Parathyroid adenoma (tissue), 2 donors: Measurements from ENCODE around the gene C2CD2L.
A peak's percentile ranks its signal among the peaks of the same experiment; 100 is the strongest.

Source experiments
- H2AFZ ChIP-seq: fragments of 300-600 bp; sonication (generic); one replicate; pipeline ENCODE4 v1.7.0; 2017; ENCODE audit warnings: antibody characterized with exemption, mild to moderate bottlenecking
- H3K27ac ChIP-seq: fragments of 300-600 bp; sonication (generic); one replicate; pipeline ENCODE4 v1.7.0; 2017
- H3K27me3 ChIP-seq: fragments of 300-600 bp; sonication (generic); one replicate; pipeline ENCODE4 v1.7.0; 2017; ENCODE audit warnings: low read length; ENCODE audit not compliant: control insufficient read depth, insufficient read depth
- H3K36me3 ChIP-seq: fragments of 300-600 bp; sonication (generic); one replicate; pipeline ENCODE4 v1.7.0; 2017; ENCODE audit warnings: low read length; ENCODE audit not compliant: control insufficient read depth, insufficient read depth
- H3K4me1 ChIP-seq: fragments of 300-600 bp; sonication (generic); one replicate; pipeline ENCODE4 v1.7.0; 2017; ENCODE audit warnings: control low read depth
- H3K4me2 ChIP-seq: fragments of 300-600 bp; sonication (generic); one replicate; pipeline ENCODE4 v1.7.0; 2017; ENCODE audit warnings: low read length
- H3K4me3 ChIP-seq: fragments of 300-600 bp; sonication (generic); one replicate; pipeline ENCODE4 v1.7.0; 2017; ENCODE audit warnings: low read depth, low read length
- H3K79me2 ChIP-seq: fragments of 300-600 bp; sonication (generic); one replicate; pipeline ENCODE4 v1.7.0; 2017; ENCODE audit warnings: control low read depth
- H3K9ac ChIP-seq: fragments of 300-600 bp; sonication (generic); one replicate; pipeline ENCODE4 v1.7.0; 2017; ENCODE audit warnings: mild to moderate bottlenecking
- H3K9me3 ChIP-seq: fragments of 300-600 bp; sonication (generic); one replicate; pipeline ENCODE4 v1.7.0; 2017; ENCODE audit warnings: low read length; ENCODE audit not compliant: control insufficient read depth
- TF ChIP-seq, protein P1 (sequence below): fragments of 300-600 bp; sonication (generic); IDR thresholded peaks from one replicate; pipeline ENCODE4 v1.7.0; 2017; ENCODE audit warnings: antibody characterized with exemption, mild to moderate bottlenecking
- donor health status: primary hyperparathyroidism.

C2CD2L gene

DNA sequence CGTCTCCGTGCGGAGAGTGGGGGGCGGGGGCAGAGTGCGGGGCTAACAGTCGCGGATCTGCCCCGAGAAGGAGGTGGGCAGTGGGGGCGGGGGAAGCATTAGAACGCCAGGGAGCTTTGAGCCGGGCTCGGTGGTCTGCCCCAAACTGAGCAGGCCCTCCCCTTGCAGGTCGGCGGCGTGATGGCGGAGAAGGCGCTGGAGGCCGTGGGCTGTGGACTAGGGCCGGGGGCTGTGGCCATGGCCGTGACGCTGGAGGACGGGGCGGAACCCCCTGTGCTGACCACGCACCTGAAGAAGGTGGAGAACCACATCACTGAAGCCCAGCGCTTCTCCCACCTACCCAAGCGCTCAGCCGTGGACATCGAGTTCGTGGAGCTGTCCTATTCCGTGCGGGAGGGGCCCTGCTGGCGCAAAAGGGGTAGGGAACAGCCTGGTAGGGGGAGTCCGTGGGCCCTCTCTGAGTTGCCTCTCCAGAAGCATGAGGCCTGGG is 42.7 kb downstream of the C2CD2L start:
- Histone ChIP-seq H3K79me2 (no peaks in the 10 kb centered on the region), H3K4me1 (peaks cover 2% of the 10 kb centered on the region), H3K9ac (no peak overlapping the region), H3K27me3 (no peaks in the 10 kb centered on the region), H3K9me3 (no peaks in the 10 kb centered on the region), H3K4me2 (peak overlapping the region; percentile 73), H2AFZ (peak overlapping the region; percentile 72), H3K36me3 (no peaks in the 10 kb centered on the region), H3K27ac (no peak overlapping the region), H3K4me3 (peak overlapping the region; percentile 47)
- TF ChIP-seq, protein P1, sequence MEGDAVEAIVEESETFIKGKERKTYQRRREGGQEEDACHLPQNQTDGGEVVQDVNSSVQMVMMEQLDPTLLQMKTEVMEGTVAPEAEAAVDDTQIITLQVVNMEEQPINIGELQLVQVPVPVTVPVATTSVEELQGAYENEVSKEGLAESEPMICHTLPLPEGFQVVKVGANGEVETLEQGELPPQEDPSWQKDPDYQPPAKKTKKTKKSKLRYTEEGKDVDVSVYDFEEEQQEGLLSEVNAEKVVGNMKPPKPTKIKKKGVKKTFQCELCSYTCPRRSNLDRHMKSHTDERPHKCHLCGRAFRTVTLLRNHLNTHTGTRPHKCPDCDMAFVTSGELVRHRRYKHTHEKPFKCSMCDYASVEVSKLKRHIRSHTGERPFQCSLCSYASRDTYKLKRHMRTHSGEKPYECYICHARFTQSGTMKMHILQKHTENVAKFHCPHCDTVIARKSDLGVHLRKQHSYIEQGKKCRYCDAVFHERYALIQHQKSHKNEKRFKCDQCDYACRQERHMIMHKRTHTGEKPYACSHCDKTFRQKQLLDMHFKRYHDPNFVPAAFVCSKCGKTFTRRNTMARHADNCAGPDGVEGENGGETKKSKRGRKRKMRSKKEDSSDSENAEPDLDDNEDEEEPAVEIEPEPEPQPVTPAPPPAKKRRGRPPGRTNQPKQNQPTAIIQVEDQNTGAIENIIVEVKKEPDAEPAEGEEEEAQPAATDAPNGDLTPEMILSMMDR = no peak

DNA sequence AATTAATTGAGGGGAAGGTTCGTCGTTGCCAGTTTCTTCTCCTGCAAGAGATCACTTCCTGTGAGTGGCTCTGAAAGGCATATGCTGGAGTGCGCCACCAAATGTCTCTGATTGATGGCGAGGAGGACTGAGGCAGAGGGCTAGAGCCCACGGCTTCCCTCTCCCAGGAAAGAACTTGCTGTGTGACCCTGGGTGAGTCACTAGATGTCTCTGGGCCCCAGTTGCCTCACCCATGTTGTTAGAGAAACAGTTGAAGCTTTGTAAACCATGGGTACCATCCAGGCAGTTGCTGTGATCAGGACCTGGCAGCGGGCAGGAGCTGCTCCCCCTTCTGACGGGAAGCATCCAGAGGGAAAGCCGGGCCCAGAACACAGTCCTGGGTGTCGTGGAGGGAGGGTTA is 44.9 kb downstream of the C2CD2L start:
- no peaks in the 10 kb centered on the region for H3K9me3 ChIP-seq
- H3K27me3 ChIP-seq = no peaks in the 10 kb centered on the region
- no peak overlapping the region for H3K4me3 ChIP-seq
- no peak overlapping the region for H3K27ac ChIP-seq
- no peak overlapping the region for H3K4me2 ChIP-seq
- TF ChIP-seq, protein P1 = no peak
- peaks cover 2% of the 10 kb centered on the region for H3K4me1 ChIP-seq
- H3K79me2 ChIP-seq = no peaks in the 10 kb centered on the region
- H3K36me3 ChIP-seq = no peaks in the 10 kb centered on the region
- no peak overlapping the region for H2AFZ ChIP-seq
- H3K9ac ChIP-seq = no peak overlapping the region

DNA sequence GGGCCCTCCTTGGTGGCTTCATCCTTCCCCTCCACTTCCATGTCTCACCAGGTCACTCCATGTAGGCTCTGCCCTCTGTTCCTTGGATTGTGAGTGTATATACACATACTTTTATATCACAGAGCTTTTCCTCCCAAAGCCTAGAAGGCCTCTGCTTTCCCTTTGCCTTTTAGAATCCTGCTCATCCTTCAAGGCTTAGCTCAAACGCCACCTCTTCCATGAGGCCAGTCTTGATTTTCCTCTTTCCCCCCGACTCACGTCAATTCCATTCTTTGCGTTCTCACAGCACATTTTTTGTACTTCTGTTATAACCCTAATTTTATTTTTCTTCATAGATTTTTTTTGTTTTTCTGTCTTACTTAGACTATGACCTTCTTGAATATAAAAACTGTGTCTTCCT is 45.5 kb downstream of the C2CD2L start:
- TF ChIP-seq, protein P1 = no peak
- no peak overlapping the region for H3K9ac ChIP-seq
- no peaks in the 10 kb centered on the region for H3K79me2 ChIP-seq
- no peak overlapping the region for H2AFZ ChIP-seq
- H3K4me2 ChIP-seq = no peak overlapping the region
- H3K4me1 ChIP-seq = peaks cover 2% of the 10 kb centered on the region
- no peaks in the 10 kb centered on the region for H3K9me3 ChIP-seq
- H3K27ac ChIP-seq = no peak overlapping the region
- H3K27me3 ChIP-seq = no peaks in the 10 kb centered on the region
- H3K36me3 ChIP-seq = no peaks in the 10 kb centered on the region
- H3K4me3 ChIP-seq = no peak overlapping the region

DNA sequence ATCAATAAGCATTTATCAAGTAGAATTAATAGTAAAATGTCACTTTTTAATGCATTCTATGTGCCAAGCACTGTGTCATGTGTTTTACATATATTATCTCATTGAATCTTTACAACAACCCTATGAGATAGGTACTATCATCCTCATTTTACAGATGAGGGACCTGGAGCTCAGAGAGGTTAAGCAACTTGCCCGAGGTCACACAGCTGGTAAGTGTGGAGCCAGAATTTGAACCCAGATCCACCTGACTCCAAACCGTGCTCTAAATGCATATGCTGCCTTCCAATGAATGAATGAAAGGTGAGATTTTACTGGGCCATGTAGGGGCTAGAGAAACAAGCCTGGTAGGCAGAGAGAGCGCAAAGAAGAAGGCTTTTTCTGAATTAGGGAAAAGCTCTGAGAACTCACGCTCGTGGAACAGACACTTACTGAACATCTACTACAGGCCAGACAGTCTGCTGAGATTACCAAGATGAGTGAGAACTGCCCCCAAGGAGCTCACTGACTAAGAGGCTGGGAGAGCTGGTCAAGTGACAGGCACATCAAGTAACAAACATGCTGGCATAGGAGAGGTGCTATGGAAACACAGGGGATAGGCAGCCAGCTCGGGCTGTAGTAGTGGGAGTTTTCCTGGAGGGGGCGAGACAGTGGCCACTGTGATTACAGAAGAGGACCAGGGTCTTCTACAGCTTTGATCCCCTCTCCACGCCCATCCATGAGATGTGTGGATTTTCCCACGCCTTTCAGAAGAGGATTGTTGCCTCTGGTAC is 46.1 kb downstream of the C2CD2L start:
- no peak overlapping the region for H3K9ac ChIP-seq
- no peaks in the 10 kb centered on the region for H3K27me3 ChIP-seq
- no peak overlapping the region for H2AFZ ChIP-seq
- H3K36me3 ChIP-seq = no peaks in the 10 kb centered on the region
- H3K4me3 ChIP-seq = no peak overlapping the region
- TF ChIP-seq, protein P1 = no peak
- H3K27ac ChIP-seq = no peak overlapping the region
- no peak overlapping the region for H3K4me2 ChIP-seq
- H3K4me1 ChIP-seq = peaks cover 2% of the 10 kb centered on the region
- H3K79me2 ChIP-seq = no peaks in the 10 kb centered on the region
- no peaks in the 10 kb centered on the region for H3K9me3 ChIP-seq

DNA sequence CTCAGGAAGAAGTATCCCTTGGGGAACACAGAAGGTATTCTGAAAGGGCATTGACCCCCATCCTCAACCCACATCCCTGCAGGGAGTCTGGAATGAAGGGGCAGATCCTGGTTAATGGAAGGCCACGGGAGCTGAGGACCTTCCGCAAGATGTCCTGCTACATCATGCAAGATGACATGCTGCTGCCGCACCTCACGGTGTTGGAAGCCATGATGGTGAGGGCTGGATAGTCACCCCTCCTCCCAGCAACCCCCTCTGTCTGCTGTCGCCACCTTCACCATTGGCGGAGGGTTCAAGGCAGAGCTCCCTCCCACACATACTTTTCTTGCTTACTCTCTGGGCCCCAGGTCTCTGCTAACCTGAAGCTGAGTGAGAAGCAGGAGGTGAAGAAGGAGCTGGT is 47.0 kb downstream of the C2CD2L start:
- Histone ChIP-seq H3K4me1 (peaks cover 2% of the 10 kb centered on the region), H3K4me3 (no peak overlapping the region), H3K9me3 (no peaks in the 10 kb centered on the region), H2AFZ (no peak overlapping the region), H3K27me3 (no peaks in the 10 kb centered on the region), H3K4me2 (no peak overlapping the region), H3K27ac (no peak overlapping the region), H3K9ac (no peak overlapping the region), H3K36me3 (no peaks in the 10 kb centered on the region), H3K79me2 (no peaks in the 10 kb centered on the region)
- TF ChIP-seq, protein P1 = no peak
